ENCODE measurements around the gene BRAP.

DNA sequence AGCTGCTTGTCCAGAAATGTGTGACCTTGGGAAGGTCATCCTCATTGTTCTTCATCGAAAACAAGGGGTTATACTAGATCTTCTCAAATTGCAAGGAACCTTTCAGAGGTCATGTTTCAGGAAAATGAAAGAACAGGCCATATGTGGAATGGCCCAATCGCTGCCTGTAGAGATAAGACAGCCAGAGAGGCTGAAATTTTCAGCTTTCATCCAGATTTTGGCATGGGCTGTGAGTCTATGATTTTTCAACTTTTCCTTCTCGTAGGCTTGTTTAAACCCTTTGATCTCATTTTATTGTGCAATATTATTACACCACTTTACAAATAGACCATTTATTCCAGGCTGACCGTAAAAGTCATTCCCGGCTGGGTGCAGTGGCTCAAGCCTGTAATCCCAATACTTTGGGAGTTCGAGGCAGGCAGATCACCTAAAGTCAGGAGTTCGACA is 69.6 kb downstream of the BRAP start:
- TF ChIP-seq, protein P1, sequence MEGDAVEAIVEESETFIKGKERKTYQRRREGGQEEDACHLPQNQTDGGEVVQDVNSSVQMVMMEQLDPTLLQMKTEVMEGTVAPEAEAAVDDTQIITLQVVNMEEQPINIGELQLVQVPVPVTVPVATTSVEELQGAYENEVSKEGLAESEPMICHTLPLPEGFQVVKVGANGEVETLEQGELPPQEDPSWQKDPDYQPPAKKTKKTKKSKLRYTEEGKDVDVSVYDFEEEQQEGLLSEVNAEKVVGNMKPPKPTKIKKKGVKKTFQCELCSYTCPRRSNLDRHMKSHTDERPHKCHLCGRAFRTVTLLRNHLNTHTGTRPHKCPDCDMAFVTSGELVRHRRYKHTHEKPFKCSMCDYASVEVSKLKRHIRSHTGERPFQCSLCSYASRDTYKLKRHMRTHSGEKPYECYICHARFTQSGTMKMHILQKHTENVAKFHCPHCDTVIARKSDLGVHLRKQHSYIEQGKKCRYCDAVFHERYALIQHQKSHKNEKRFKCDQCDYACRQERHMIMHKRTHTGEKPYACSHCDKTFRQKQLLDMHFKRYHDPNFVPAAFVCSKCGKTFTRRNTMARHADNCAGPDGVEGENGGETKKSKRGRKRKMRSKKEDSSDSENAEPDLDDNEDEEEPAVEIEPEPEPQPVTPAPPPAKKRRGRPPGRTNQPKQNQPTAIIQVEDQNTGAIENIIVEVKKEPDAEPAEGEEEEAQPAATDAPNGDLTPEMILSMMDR (IDR thresholded peaks at IDR 0.05; ENCODE audit: poor library complexity, severe bottlenecking), result no peak
- no peak for TF ChIP-seq EP300 (conservative IDR thresholded peaks at IDR 0.05; ENCODE audit: poor library complexity, severe bottlenecking)

Measured in neural cell (in vitro differentiated cells).